ENCODE measurements around the gene BTBD9. TPM values are rescaled to one million over a fixed set of nuclear protein-coding genes. Genes with fewer than 3 reads are reported as not detected.

BTBD9 gene
- total RNA-seq, 1 donor = 25.3 TPM

- DNase-seq (ENCODE audit: insufficient read length, low spot score, missing footprints) = no peak
- Histone ChIP-seq H4K20me1 (ENCODE audit: insufficient read depth, low read length) (peaks cover 2% of the 10 kb centered on the region), H3K27me3 (ENCODE audit: insufficient read depth, low read length) (no peaks in the 10 kb centered on the region), H3K27ac (ENCODE audit: low read depth, low read length) (no peak overlapping the region), H3K9me3 (ENCODE audit: low read depth, low read length) (no peaks in the 10 kb centered on the region), H3K4me3 (ENCODE audit: insufficient read depth, low read length) (no peak overlapping the region), H3K36me3 (ENCODE audit: insufficient read depth, low read length) (no peaks in the 10 kb centered on the region), H3K4me1 (ENCODE audit: insufficient read depth, low read length) (no peaks in the 10 kb centered on the region), H2AFZ (ENCODE audit: low read length) (no peak overlapping the region), H3K79me2 (ENCODE audit: insufficient read depth, low read length) (no peaks in the 10 kb centered on the region), H3K4me2 (ENCODE audit: insufficient read depth, low read length) (no peak overlapping the region)
- no peak for TF ChIP-seq CTCF (IDR thresholded peaks at IDR 0.05; ENCODE audit: extremely low read depth, low read depth, low read length)
Observed at GRCh38 chr6:38316099-38316868, 323.4 kb downstream of the BTBD9 start.

- no peak for TF ChIP-seq CTCF (IDR thresholded peaks at IDR 0.05; ENCODE audit: extremely low read depth, low read depth, low read length)
- no peaks in the 10 kb centered on the region for H4K20me1 ChIP-seq (ENCODE audit: insufficient read depth, low read length)
- no peaks in the 10 kb centered on the region for H3K36me3 ChIP-seq (ENCODE audit: insufficient read depth, low read length)
- no peaks in the 10 kb centered on the region for H3K27me3 ChIP-seq (ENCODE audit: insufficient read depth, low read length)
- H3K27ac ChIP-seq (ENCODE audit: low read depth, low read length) = no peak overlapping the region
- H3K9me3 ChIP-seq (ENCODE audit: low read depth, low read length) = no peaks in the 10 kb centered on the region
- H2AFZ ChIP-seq (ENCODE audit: low read length) = no peak overlapping the region
- no peaks in the 10 kb centered on the region for H3K4me1 ChIP-seq (ENCODE audit: insufficient read depth, low read length)
- DNase-seq (ENCODE audit: insufficient read length, low spot score, missing footprints) = no peak
- no peak overlapping the region for H3K4me2 ChIP-seq (ENCODE audit: insufficient read depth, low read length)
- H3K4me3 ChIP-seq (ENCODE audit: insufficient read depth, low read length) = no peak overlapping the region
- H3K79me2 ChIP-seq (ENCODE audit: insufficient read depth, low read length) = no peaks in the 10 kb centered on the region
Observed at GRCh38 chr6:38311201-38311600, 328.5 kb downstream of the BTBD9 start.

- Histone ChIP-seq H3K4me2 (ENCODE audit: insufficient read depth, low read length) (no peak overlapping the region), H3K79me2 (ENCODE audit: insufficient read depth, low read length) (no peaks in the 10 kb centered on the region), H3K4me1 (ENCODE audit: insufficient read depth, low read length) (no peaks in the 10 kb centered on the region), H3K4me3 (ENCODE audit: insufficient read depth, low read length) (no peak overlapping the region), H3K9me3 (ENCODE audit: low read depth, low read length) (no peaks in the 10 kb centered on the region), H4K20me1 (ENCODE audit: insufficient read depth, low read length) (no peaks in the 10 kb centered on the region), H3K27me3 (ENCODE audit: insufficient read depth, low read length) (no peaks in the 10 kb centered on the region), H3K36me3 (ENCODE audit: insufficient read depth, low read length) (no peaks in the 10 kb centered on the region), H3K27ac (ENCODE audit: low read depth, low read length) (no peak overlapping the region), H2AFZ (ENCODE audit: low read length) (no peak overlapping the region)
- DNase-seq (ENCODE audit: insufficient read length, low spot score, missing footprints) = no peak
- no peak for TF ChIP-seq CTCF (IDR thresholded peaks at IDR 0.05; ENCODE audit: extremely low read depth, low read depth, low read length)
Observed at GRCh38 chr6:38310061-38310460, 329.7 kb downstream of the BTBD9 start.

- no peak for DNase-seq (ENCODE audit: insufficient read length, low spot score, missing footprints)
- no peak overlapping the region for H2AFZ ChIP-seq (ENCODE audit: low read length)
- no peaks in the 10 kb centered on the region for H3K79me2 ChIP-seq (ENCODE audit: insufficient read depth, low read length)
- no peaks in the 10 kb centered on the region for H3K36me3 ChIP-seq (ENCODE audit: insufficient read depth, low read length)
- H3K9me3 ChIP-seq (ENCODE audit: low read depth, low read length) = no peaks in the 10 kb centered on the region
- no peak overlapping the region for H3K27ac ChIP-seq (ENCODE audit: low read depth, low read length)
- H3K4me1 ChIP-seq (ENCODE audit: insufficient read depth, low read length) = no peaks in the 10 kb centered on the region
- no peaks in the 10 kb centered on the region for H3K27me3 ChIP-seq (ENCODE audit: insufficient read depth, low read length)
- H3K4me2 ChIP-seq (ENCODE audit: insufficient read depth, low read length) = no peak overlapping the region
- no peak for TF ChIP-seq CTCF (IDR thresholded peaks at IDR 0.05; ENCODE audit: extremely low read depth, low read depth, low read length)
- no peaks in the 10 kb centered on the region for H4K20me1 ChIP-seq (ENCODE audit: insufficient read depth, low read length)
- H3K4me3 ChIP-seq (ENCODE audit: insufficient read depth, low read length) = no peak overlapping the region
Observed at GRCh38 chr6:38307740-38308139, 332.0 kb downstream of the BTBD9 start.

Measured in osteoblast (primary cell).